ENCODE data around the gene TAGAP. TPM values are rescaled to one million over a fixed set of nuclear protein-coding genes. Genes with fewer than 3 reads are reported as not detected.

TAGAP gene
- total and polyA plus RNA-seq, 2 donors (not counting 3 experiments of a cell fraction or from before 2014, with no cell fraction given) = not detected

DNA sequence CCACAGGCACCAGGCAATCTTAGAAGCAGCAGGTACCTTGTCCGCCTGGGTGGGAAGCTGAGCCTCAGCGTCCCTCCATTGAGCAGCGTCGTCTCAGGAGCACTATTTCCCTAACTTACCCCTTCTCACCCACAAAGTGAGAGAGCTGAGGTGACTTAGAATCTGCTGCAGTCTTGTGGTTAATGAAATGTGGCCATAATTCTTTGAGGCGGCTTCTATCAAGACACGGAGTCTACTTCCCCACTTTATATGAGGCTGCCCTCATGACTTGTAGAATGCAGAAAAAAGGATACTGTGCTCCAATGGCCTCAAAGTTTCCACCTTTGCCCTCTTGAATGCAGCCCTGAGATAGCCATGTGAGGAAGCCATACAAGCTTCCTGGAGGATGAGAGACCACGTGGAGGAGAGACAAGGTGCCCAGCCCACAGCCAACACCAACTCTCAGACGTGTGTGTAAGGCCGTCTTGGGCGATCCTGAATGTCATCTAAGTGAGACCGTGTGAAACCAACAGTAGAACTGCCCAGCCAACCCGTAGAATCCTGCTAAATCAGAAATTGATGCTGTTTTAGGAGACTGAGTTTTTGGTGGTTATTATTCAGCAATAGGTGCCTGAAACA lies 9.1 kb upstream of the TAGAP start:
- CTCF ChIA-PET = interaction anchor here (2.0 to 5.3 kb wide), 2 partner anchors 12 to 81 kb away, joined by 5 to 27 read pairs; no protein-coding TSS in a partner anchor
- POLR2A ChIA-PET = no interaction called here
- no peaks in the 10 kb centered on the region for H3K4me1 ChIP-seq (ENCODE audit: control insufficient read depth, extremely low read depth, insufficient read depth, low read length)
- no peak overlapping the region for H3K9ac ChIP-seq (replicated peaks; ENCODE audit: extremely low read depth, insufficient read depth, low read length)
- H3K27me3 ChIP-seq (ENCODE audit: control insufficient read depth in 2 of 2, insufficient read depth in 2 of 2, low read length in 2 of 2) = peaks cover 3 to 8% of the 10 kb centered on the region in 2 experiments
- DNase-seq (ENCODE audit: low read depth, low spot score) (no peak), FAIRE-seq (no peak)
- no peaks in the 10 kb centered on the region for H3K9me1 ChIP-seq (replicated peaks; ENCODE audit: control insufficient read depth, extremely low read depth, insufficient read depth, low read length)
- intact Hi-C loops (cut with micrococcal nuclease) = no loop called here
- H3K9me3 ChIP-seq (replicated peaks; ENCODE audit: control insufficient read depth, insufficient read depth, low read length) = no peaks in the 10 kb centered on the region
- H3K79me2 ChIP-seq (ENCODE audit: control insufficient read depth, insufficient read depth, low read length) = no peaks in the 10 kb centered on the region
- BruUV-seq (replicated peaks) = no TSS peak
- H2AFZ ChIP-seq (ENCODE audit: low read depth, low read length) = no peak overlapping the region
- no peak overlapping the region for H3K27ac ChIP-seq (ENCODE audit: insufficient read depth, low read depth, low read length)
- no peaks in the 10 kb centered on the region for H4K20me1 ChIP-seq (replicated peaks; ENCODE audit: control insufficient read depth, extremely low read depth, insufficient read depth, low read length)
- no peak for TF ChIP-seq EZH2 (IDR thresholded peaks at IDR 0.05; ENCODE audit: borderline replicate concordance, low read depth, low read length, severe bottlenecking)
- TF ChIP-seq, protein P1, sequence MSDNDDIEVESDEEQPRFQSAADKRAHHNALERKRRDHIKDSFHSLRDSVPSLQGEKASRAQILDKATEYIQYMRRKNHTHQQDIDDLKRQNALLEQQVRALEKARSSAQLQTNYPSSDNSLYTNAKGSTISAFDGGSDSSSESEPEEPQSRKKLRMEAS (IDR thresholded peaks at IDR 0.05; ENCODE audit: insufficient read depth, insufficient read length) = no peak
- TF ChIP-seq GATA2 (IDR thresholded peaks at IDR 0.05; ENCODE audit: insufficient read depth, insufficient read length, low read depth, low read length) = no peak
- no peak overlapping the region for H3K4me2 ChIP-seq (ENCODE audit: insufficient read depth, low read length)
- H3K4me3 ChIP-seq (replicated peaks in 1 of 3; ENCODE audit: insufficient read depth in 1 of 3, low read depth in 1 of 3, low read length in 3 of 3) = no peak overlapping the region
- H3K36me3 ChIP-seq (ENCODE audit: control insufficient read depth in 2 of 2, extremely low read depth in 1 of 2, insufficient read depth in 2 of 2, low read length in 2 of 2) = no peaks in the 10 kb centered on the region
- dilution Hi-C loops (cut with MboI; ENCODE audit: extremely low pct_ligation_motif_present, low sequenced_read_pairs) = no loop called here

DNA sequence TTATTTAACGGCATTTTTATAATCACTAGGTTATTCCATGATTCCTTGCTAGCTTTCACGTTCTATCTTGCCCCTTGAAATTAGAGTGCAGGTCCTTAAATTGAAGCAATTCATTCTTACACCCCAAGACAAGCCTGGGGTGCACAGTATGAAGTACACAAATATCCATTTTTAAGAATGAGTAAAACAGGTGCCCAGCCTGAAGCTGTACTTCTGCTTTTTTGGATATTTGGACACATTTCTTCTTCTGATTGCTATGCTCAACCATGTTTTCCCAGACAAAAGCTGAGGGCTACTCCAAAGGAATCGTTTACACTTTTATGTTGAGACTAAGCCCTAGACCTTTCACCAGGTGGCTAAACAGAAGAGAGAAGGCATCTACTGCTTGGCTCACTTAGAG lies 7.9 kb upstream of the TAGAP start:
- Histone ChIP-seq H3K4me1 (ENCODE audit: control insufficient read depth, extremely low read depth, insufficient read depth, low read length) (no peaks in the 10 kb centered on the region), H2AFZ (ENCODE audit: low read depth, low read length) (no peak overlapping the region), H3K36me3 (ENCODE audit: control insufficient read depth in 2 of 2, extremely low read depth in 1 of 2, insufficient read depth in 2 of 2, low read length in 2 of 2) (no peaks in the 10 kb centered on the region), H3K9ac (replicated peaks; ENCODE audit: extremely low read depth, insufficient read depth, low read length) (no peak overlapping the region), H4K20me1 (replicated peaks; ENCODE audit: control insufficient read depth, extremely low read depth, insufficient read depth, low read length) (no peaks in the 10 kb centered on the region), H3K27me3 (ENCODE audit: control insufficient read depth in 2 of 2, insufficient read depth in 2 of 2, low read length in 2 of 2) (peaks cover 3 to 8% of the 10 kb centered on the region in 2 experiments), H3K79me2 (ENCODE audit: control insufficient read depth, insufficient read depth, low read length) (no peaks in the 10 kb centered on the region), H3K4me2 (ENCODE audit: insufficient read depth, low read length) (no peak overlapping the region), H3K9me3 (replicated peaks; ENCODE audit: control insufficient read depth, insufficient read depth, low read length) (no peaks in the 10 kb centered on the region), H3K4me3 (replicated peaks in 1 of 3; ENCODE audit: insufficient read depth in 1 of 3, low read depth in 1 of 3, low read length in 3 of 3) (no peak overlapping the region), H3K9me1 (replicated peaks; ENCODE audit: control insufficient read depth, extremely low read depth, insufficient read depth, low read length) (no peaks in the 10 kb centered on the region), H3K27ac (ENCODE audit: insufficient read depth, low read depth, low read length) (no peak overlapping the region)
- ChIA-PET CTCF (interaction anchor here (2.0 to 5.3 kb wide), 2 partner anchors 11 to 82 kb away, joined by 5 to 27 read pairs; no protein-coding TSS in a partner anchor), POLR2A (no interaction called here)
- FAIRE-seq (no peak), DNase-seq (ENCODE audit: low read depth, low spot score) (no peak)
- dilution Hi-C loops (cut with MboI; ENCODE audit: extremely low pct_ligation_motif_present, low sequenced_read_pairs) (no loop called here), intact Hi-C loops (cut with micrococcal nuclease) (no loop called here)
- no TSS peak for BruUV-seq (replicated peaks)
- no peak for TF ChIP-seq EZH2 (IDR thresholded peaks at IDR 0.05; ENCODE audit: borderline replicate concordance, low read depth, low read length, severe bottlenecking)
- TF ChIP-seq GATA2 (IDR thresholded peaks at IDR 0.05; ENCODE audit: insufficient read depth, insufficient read length, low read depth, low read length) = no peak
- no peak for TF ChIP-seq POLR2AphosphoS5 (IDR thresholded peaks at IDR 0.05; ENCODE audit: insufficient read depth, low read depth, low read length)
- TF ChIP-seq FOS (IDR thresholded peaks at IDR 0.05; ENCODE audit: borderline replicate concordance, insufficient read depth, low read length) = no peak
- TF ChIP-seq JUN (IDR thresholded peaks at IDR 0.05; ENCODE audit: borderline replicate concordance, insufficient read depth, insufficient read length, low read depth) = no peak
- TF ChIP-seq, protein P1 (IDR thresholded peaks at IDR 0.05; ENCODE audit: insufficient read depth, insufficient read length) = no peak
- TF ChIP-seq MYC (IDR thresholded peaks at IDR 0.05; ENCODE audit: low read depth, low read length) = no peak
